Adrenal gland (tissue), 12 donors: ENCODE measurements around the gene RAP1A. TPM values are rescaled to one million over a fixed set of nuclear protein-coding genes. Genes with fewer than 3 reads are reported as not detected.

Experiments used
- DNase-seq, 7 donors: peaks; one replicate each; pipeline ENCODE4 v3.0.0-alpha.2; 2019 to 2020
- H3K27ac ChIP-seq, 5 donors: fragments of 200-600 bp; sonication (generic) in 4 of 5; 1 replicate in 3 of 5; 2 replicates in 2 of 5; pipeline versions ENCODE4 v1.5.1 to v1.8.0; 2016 to 2020; ENCODE audit warnings: mild to moderate bottlenecking in 1 of 5
- H3K27me3 ChIP-seq: fragments of 200-600 bp; 2 replicates; pipeline ENCODE4 v1.8.0; 2021
- H3K36me3 ChIP-seq, 2 donors: fragments of 200-600 bp; replicated peaks in 1 of 2; 1 replicate in 1 of 2; 2 replicates in 1 of 2; pipeline versions ENCODE4 v1.5.1 to v1.8.0; 2018 to 2022
- H3K4me1 ChIP-seq, 2 donors: fragments of 200-600 bp; replicated peaks in 1 of 2; 1 replicate in 1 of 2; 2 replicates in 1 of 2; pipeline versions ENCODE4 v1.5.1 to v1.8.0; 2018 to 2021
- H3K4me3 ChIP-seq, 4 donors: fragments of 200-600 bp; sonication (generic) in 3 of 4; one replicate each; pipeline ENCODE4 v1.5.1; 2016 to 2018
- H3K9me3 ChIP-seq, 3 donors: fragments of 200-600 bp; sonication (generic) in 1 of 3; replicated peaks in 1 of 3; 1 replicate in 2 of 3; 2 replicates in 1 of 3; pipeline versions ENCODE4 v1.5.1 to v1.8.0; 2016 to 2021
- CTCF ChIP-seq, 6 experiments: fragments of 450-650 bp in 4 of 6; fragments of 200-600 bp in 2 of 6; sonication (generic) in 1 of 6; IDR thresholded peaks; 1 replicate in 5 of 6; 2 replicates in 1 of 6; pipeline versions ENCODE4 v1.5.1 to v1.8.0; 2016 to 2021; ENCODE audit warnings: antibody characterized with exemption in 6 of 6, mild to moderate bottlenecking in 2 of 6, moderate library complexity in 1 of 6
- POLR2A ChIP-seq, 2 donors: fragments of 450-650 bp; IDR thresholded peaks; one replicate each; pipeline ENCODE4 v1.6.1; 2017; ENCODE audit warnings: antibody characterized with exemption in 2 of 2, mild to moderate bottlenecking in 2 of 2, moderate library complexity in 1 of 2
- WGBS, 4 donors: extraction: QIAGEN DNeasy Blood & Tissue Kit in 2 of 4; methylation state at CpG; one replicate each; pipeline versions ENCODE4 v1.1.5 to v1.1.7; 2013 to 2017; 5-methylcytosine and 5-hydroxymethylcytosine counted together
- intact Hi-C, 2 donors: fragments of 100-400 bp; cut with DNase I; formaldehyde crosslinking; loops; one replicate each; pipeline versions ENCODE4 v1.14.1 to v1.15.0; 2022 to 2023
- polyA plus RNA-seq, 3 donors: library from polyadenylated mRNA; stranded (reverse); fragments of 200-250 nt in 2 of 3; fragments of 350-450 nt in 1 of 3; fragmentation: Illumina TruSeq in 1 of 3; extraction: RNeasy Lipid Tissue Mini Kit (QIAGEN cat#74804) in 1 of 3; gene quantifications; one replicate each; pipeline ENCODE4 v1.2.3, GENCODE V29; 2013 to 2014
- total RNA-seq, 9 donors: library from RNA; depleted of rRNA in 4 of 9; stranded (reverse); fragments of >200 nt in 4 of 9; fragments of 120-200 nt in 1 of 9; fragmentation: NEBNext Ultra II Directional in 1 of 9; extraction: Animal tissue kit (Norgen Biotek cat#: 25700) in 1 of 9; gene quantifications; one replicate each; pipeline versions ENCODE4 v1.1.0 to v1.2.4, GENCODE V29; 2013 to 2023
- donor health status: healthy with polysubstance abuse.
- donor health status: Bipolar disorder and iron deficiency.
- donor health status: DM: yes; HTN: yes; CAD: no.
- donor health status: DM: no; HTN: no; CAD: no.
- donor health status: DM: no; HTN: no; CAD: no.
- donor health status: DM: yes; HTN: yes; CAD: no.

Gene RAP1A
- total and polyA plus RNA-seq, 12 donors: 23.1 to 157 (median 60.2) TPM

- intact Hi-C loops: no loop called here
- Histone ChIP-seq H3K27ac (no peak overlapping the region), H3K36me3 (peaks cover 0 to 52% of the 10 kb centered on the region in 2 donors), H3K4me1 (no peaks in the 10 kb centered on the region), H3K4me3 (no peak overlapping the region), H3K9me3 (no peaks in the 10 kb centered on the region), H3K27me3 (no peaks in the 10 kb centered on the region)
- DNase-seq: no peak
- no peak for TF ChIP-seq CTCF (IDR thresholded peaks at IDR 0.05)
- no peak for TF ChIP-seq POLR2A (IDR thresholded peaks at IDR 0.05)
Measured at GRCh38 chr1:111699268-111699667, 79.7 kb downstream of the RAP1A start.

GRCh38 chr1:111702504-111703050 is 83.0 kb downstream of the RAP1A start:
- Histone ChIP-seq H3K27me3 (no peaks in the 10 kb centered on the region), H3K27ac (no peak overlapping the region), H3K36me3 (peaks cover 0 to 61% of the 10 kb centered on the region in 2 donors), H3K4me1 (no peaks in the 10 kb centered on the region), H3K9me3 (no peaks in the 10 kb centered on the region), H3K4me3 (no peak overlapping the region)
- no peak for DNase-seq
- 89 to 95% (median 94%) methylated on average over 5 of the region's 5 CpGs for WGBS, 4 donors
- intact Hi-C loops: no loop called here
- TF ChIP-seq CTCF (IDR thresholded peaks at IDR 0.05) (no peak), POLR2A (IDR thresholded peaks at IDR 0.05) (no peak)

GRCh38 chr1:111704240-111704639 is 84.7 kb downstream of the RAP1A start:
- H3K36me3 ChIP-seq: peaks cover 0 to 64% of the 10 kb centered on the region in 2 donors
- WGBS, 4 donors: 85 to 88% (median 86%) methylated on average over 2 of the region's 2 CpGs
- H3K9me3 ChIP-seq: no peaks in the 10 kb centered on the region
- DNase-seq: no peak
- H3K27me3 ChIP-seq: no peaks in the 10 kb centered on the region
- intact Hi-C loops: no loop called here
- no peak overlapping the region for H3K27ac ChIP-seq
- H3K4me1 ChIP-seq: no peaks in the 10 kb centered on the region
- TF ChIP-seq CTCF (IDR thresholded peaks at IDR 0.05) (no peak), POLR2A (IDR thresholded peaks at IDR 0.05) (no peak)
- no peak overlapping the region for H3K4me3 ChIP-seq

- DNase-seq: no peak
- TF ChIP-seq POLR2A (IDR thresholded peaks at IDR 0.05) (no peak), CTCF (IDR thresholded peaks at IDR 0.05) (no peak)
- H3K36me3 ChIP-seq: peaks cover 0 to 64% of the 10 kb centered on the region in 2 donors
- no peaks in the 10 kb centered on the region for H3K4me1 ChIP-seq
- intact Hi-C loops: no loop called here
- H3K9me3 ChIP-seq: no peaks in the 10 kb centered on the region
- no peak overlapping the region for H3K4me3 ChIP-seq
- no peak overlapping the region for H3K27ac ChIP-seq
- no peaks in the 10 kb centered on the region for H3K27me3 ChIP-seq
Measured at GRCh38 chr1:111704776-111705175, 85.2 kb downstream of the RAP1A start.
